ENCODE measurements around the gene IFIT3. TPM values are rescaled to one million over a fixed set of nuclear protein-coding genes. Genes with fewer than 3 reads are reported as not detected.

The IFIT3 gene
- total RNA-seq, 2 experiments from 2014 or later: 14.7 to 15.2 TPM

Other genes with a start within 250 kb of the IFIT3 start
- under 1 TPM in 1 of 2 experiments, not detected in 1; 0.12 TPM for gene CH25H, start 120.7 kb upstream of the IFIT3 start, total RNA-seq
- 10 to 100 TPM; 22.7 to 23.8 TPM for gene LIPA, start 76.2 kb upstream of the IFIT3 start, total RNA-seq
- gene IFIT2, start 26.0 kb upstream of the IFIT3 start, total RNA-seq: 10 to 100 TPM; 26.6 to 27.7 TPM
- not detected for gene IFIT1B, start 50.1 kb downstream of the IFIT3 start, total RNA-seq
- 1 to 10 TPM; 5.2 to 5.5 TPM for gene IFIT1, start 64.6 kb downstream of the IFIT3 start, total RNA-seq
- gene IFIT5, start 86.6 kb downstream of the IFIT3 start, total RNA-seq: 10 to 100 TPM; 10.1 to 10.9 TPM
- not detected for gene SLC16A12, start 207.6 kb downstream of the IFIT3 start, total RNA-seq

All from activated CD4-positive, alpha-beta memory T cell treated with anti-CD3 and anti-CD28 coated beads for 36 hours (primary cell).